Measurements from ENCODE around the gene MYORG.
A peak's percentile ranks its signal among the peaks of the same experiment; 100 is the strongest.

The MYORG gene

DNA sequence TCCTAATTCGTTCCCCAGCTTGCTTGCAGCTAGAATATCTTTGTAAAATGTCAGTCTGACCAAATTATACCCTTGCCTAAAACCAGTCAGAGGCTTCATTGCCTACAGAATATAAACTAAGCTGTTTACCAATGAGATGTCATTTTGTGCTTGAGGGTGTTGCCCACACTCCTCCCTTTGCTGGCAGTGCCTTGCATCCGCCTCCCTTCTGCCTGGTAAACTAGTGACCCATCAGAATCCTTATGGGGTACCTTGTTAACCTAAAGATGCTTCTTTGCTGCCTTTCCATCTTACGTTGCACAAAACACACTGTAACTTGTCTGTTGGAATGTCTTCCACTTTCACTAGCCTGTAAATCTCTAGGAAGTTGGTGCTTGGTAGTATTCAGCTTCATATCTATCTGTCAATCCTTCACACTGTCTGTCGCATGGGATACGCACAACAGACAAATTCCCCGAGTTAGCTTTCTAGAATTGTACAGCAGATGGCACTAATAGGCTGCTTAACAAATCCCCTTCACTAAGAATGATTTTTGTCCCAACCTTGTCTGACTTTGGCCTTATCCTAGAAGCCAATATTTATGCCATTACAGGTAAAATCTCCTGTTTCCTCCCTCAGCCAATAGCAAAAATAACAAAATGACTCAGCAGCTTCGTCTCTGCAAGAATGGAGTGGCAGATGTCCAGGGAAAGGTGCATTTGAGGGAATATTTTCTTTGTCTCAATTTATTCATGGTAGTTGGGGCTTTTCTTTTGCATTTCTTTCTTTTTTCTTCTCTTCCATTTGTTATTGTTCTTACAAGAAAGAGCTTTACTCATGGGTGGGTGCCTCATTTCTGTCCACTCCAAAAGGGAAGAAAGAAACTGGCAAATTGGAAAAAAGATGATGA is 44.4 kb downstream of the MYORG start:
- no peak for DNase-seq

DNA sequence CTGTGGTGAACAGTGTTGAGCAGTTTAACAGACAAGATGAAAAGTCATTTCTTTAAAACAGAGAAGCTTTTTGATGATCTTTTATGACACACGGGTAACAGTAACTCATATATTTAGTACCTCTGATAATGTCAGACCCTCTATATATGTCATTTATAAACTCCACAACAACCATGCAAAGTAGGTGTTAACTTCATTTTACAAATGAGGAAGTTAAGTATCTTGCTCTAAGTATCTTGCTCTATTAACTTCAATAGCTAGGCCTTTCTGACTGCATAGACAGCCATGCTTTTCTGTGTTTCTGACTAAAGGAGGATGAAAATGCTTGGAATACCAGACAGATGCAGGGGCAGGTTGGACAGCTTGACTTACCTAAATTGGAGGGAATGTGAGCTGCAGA is 45.5 kb downstream of the MYORG start:
- DNase-seq, result no peak

DNA sequence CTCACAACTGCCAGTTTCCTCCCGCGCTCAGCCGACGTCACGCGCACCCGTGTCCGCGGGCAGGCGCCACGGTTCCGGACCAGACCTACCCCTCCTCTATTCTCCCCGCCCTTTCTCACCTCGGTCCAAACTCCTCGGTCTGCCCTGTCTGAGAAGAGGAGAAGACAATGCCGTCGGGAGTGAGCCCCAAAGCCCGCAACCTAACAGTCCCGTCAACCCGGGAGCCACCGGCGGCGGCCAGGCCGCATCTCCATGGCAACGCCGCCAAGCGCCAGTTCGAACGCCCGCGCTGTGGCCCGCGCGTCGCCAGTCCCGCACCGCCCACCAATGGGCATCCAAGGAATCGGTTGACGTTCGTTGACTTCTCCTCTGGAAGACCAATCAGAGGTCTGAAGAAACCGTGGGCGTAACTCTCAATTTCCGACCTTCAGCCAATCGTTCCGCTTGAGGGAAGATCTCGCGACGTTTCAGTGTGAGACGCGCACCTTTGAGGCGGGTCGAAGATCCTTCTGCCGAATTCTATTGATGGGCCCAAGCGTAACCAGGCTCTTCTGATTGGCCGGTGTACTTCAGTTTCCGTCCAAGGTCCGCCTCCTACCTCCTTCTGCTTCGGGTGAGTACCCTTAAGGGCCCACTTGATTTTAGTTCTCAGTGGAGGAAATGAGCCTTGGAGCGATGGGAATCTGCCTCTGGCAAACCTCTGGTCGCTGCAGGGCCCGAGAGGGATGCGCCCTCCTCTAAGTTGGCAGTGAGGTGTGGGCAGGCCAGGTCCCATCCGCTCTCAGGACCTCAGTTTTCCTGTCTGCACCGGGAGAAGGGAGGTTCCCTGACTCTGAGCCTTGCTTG is 47.5 kb downstream of the MYORG start, which contains the start of the genes KIF24 and NUDT2:
Gene KIF24, minus strand, starts transcription at position 282 of the 846 bp plus-strand sequence. CDS start 17,922 bp downstream, outside the sequence.
Gene NUDT2, plus strand, starts transcription at position 583 of the 846 bp plus-strand sequence. CDS start 9,471 bp downstream, outside the sequence.
- DNase-seq, result peak; percentile 94

DNA sequence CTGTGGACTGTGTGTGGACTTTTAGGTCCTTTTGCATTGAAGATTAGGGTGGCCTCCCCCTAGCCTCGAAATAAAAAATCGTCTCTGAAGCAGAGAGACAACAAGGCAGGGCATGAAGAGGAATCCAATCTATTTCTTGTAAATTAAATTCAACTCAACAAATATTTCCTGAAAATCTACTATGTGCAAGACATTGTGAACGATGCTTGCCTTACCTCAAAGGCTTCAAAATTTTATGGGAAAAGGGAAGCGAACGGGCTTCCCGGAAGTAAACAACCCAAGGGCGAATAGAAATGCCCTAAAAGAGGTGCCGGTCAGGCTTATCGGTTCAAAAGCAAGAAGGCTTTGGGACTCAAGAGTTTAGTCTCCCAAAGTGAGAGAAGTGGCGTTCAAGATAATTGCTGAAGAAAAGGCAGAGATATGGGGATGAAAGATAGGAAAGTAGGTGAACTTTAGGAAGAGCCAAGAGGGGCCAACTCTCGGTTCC is 48.2 kb downstream of the MYORG start:
- no peak for DNase-seq

DNA sequence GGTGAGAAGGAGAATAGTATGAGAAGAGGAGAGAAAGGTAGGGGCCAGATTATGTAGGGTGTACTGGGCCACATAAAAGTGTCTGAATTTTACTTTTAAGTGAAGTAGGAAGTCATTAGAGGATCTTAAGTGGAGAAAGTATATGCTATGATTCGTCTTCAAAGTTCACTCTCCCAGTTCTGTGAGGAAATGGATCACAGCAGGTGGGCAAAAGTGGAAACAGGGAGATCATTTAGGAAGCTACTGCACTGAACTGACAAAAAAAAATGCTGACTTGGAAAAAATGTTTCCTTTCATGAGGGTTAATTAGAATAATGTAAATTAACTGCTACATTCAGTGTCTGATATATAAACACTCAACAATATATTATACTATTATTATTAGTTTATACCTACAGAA is 50.0 kb downstream of the MYORG start:
- DNase-seq, result no peak

DNA sequence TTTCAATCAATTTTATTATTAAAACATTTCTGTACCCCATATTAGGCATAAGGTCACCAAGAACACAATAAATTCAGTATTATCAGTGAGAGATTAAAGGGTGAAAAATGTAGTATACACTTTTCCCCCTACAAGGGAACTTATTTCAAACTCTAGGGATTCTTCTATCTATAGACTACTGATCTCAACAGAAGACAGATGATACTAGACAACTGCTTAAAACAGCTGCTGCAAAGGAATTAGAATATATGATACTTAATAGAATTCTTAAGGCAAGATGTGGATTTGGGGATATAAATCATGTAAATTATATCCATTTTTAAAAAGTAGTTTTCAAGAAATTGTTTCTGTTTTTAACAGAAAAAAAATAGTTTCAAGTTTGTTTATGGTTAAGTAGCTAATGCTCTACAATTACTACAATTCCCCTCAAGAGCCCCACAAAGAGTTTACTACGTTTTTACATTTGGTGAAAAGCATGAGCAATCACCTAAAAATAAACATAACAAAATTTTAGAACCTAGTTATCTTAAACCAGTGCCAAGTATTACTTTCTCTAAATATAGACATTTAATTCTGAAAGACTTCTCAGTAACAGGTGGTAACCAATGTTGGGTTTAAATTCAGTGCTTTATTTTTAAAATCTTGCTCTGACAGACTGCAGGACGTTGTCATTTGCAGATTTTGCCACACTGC is 53.7 kb downstream of the MYORG start:
- DNase-seq, result no peak

DNA sequence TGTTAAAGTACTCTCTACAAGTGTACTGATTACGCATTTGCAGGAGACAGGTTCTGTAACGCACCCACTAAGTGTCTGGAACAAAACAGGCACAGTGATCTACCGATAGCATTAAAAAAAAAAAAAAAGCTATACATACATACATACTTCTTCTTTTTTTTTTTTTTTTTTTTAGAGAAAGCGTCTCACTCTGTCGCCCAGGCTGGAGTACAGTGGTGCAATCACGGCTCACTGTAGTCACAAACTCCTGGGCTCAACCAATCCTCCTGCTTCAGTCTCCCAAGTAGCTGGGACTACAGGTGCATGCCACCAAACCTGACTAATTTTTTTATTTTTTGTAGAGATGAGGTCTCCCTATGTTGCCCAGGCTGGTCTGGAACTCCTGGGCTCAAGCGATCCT is 55.2 kb downstream of the MYORG start:
- DNase-seq, result no peak

DNA sequence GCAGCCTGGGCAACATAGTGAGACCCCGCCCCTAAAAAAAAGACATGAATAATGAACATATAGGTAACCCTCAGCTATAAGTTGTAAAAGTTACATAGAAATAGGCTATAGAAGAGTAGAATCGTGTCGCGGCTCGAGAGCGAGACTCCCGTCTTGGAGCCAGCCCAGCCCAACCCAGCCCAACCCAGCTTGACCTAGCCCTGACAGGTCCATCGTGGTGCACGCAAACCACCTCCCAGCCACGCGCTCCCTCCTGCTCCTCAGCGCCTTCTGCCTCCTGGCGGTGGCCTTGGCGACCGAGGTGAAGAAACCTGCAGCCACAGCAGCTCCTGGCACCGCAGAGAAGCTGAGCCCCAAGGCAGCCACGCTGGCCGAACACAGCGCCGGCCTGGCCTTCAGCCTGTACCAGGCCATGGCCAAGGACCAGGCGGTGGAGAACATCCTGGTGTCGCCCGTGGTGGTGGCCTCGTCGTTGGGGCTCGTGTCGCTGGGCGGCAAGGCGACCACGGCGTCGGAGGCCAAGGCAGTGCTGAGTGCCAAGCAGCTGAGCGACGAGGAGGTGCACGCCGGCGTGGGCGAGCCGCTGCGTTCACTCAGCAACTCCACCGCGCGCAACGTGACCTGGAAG is 58.4 kb downstream of the MYORG start:
- no peak for DNase-seq

DNA sequence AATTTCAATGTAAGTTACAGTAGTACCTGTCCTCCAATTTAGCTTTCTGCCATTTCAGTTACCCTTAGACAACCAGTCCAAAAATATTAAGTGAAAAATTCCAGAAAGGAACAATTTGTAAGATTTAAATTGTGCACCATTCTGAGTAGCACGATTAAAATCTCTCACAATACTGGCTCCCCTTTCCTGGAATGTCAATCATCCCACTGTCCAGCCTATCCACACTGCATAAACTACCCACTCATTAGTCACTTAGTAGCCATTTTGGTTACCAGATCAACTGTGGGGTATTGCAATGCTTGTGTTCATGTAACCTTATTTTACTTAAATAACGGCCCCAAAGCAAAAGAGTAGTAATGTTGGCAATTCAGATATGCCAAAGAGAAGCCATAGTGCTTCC is 59.3 kb downstream of the MYORG start:
- no peak for DNase-seq
